HG02870 (cell line): Measurements from ENCODE around the gene LMNTD2.

ENCODE experiments used
- ATAC-seq: cut with Tn5 transposase; IDR thresholded peaks from one replicate; pipeline ENCODE4 v1.9.1; 2021; ENCODE audit warnings: mild to moderate bottlenecking, moderate library complexity; ENCODE audit not compliant: unreplicated experiment

LMNTD2 gene

DNA sequence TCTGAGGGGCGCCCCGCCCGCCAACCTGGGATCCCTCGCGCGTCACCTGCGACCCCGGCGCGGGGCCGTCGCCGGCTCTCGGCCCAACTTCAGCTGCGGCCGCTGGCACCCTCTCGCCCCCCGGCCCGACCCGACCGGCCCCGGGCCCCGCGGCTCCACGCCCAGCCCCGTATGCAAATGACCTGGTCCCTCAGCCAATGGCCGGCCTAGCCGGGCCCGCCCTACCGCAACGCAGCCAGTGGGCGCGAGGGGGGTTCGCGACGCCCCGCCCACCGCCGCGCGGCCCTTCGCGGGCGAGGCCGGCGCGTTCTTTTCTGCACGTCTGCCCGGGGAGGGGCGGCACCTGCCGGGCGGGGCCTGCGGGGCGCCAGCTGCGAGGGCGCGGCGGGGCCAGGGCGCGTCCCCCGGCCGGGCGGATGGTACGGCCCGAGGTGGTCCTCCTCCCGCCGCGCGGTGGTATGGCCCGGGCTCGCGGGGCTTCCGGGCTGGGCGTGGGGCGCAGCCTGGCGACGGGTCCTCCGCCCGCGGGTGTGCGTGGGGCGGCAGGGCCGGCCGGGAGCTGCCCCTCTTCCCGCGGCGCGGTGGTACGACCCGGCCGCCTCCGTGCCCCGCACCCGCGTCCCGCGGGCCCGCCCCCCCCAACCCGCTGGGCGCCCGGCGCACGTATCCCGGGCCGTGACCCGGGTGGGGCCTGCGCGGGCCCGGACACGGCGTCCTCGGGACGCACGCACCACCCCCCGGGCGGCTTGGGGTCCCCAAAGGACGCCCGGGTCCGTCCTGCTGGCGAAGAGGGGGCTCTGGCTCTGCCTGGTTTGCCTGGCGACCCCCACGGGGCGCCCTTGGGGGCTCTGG lies 8.0 kb upstream of the LMNTD2 start:
- ATAC-seq = peak; percentile 83

DNA sequence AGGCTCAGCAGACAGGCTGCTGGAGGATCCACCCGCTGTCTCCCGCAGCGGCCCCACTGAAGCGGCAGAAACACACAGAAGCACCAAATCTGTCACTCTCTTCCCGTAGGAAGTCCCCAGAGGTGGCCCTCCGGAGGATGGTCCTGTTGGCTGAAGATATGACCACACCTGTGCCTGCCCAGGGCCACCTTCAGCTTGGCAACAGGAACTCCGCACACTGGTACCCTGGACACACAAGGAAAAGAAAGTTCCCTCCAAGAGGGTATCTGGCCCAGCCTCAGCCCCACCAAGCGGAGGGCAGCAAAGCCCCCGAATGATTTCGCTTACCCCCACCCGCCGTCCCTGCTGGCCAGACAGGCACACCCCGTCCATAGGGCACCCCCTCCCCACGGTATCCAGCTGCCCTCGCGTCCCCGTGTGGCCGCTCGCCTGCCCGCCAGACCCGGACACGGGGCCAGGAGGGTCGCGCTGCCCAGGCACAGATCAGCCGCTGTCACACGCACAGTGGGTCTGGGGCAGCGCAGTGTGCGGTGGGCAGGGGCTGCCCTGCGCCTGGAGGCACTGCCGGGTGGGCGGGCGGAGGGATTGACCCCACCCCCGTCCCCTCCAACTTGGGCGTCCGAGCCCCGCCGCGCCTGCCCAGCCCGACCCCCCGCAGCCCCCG lies 7.2 kb upstream of the LMNTD2 start:
- no peak for ATAC-seq

DNA sequence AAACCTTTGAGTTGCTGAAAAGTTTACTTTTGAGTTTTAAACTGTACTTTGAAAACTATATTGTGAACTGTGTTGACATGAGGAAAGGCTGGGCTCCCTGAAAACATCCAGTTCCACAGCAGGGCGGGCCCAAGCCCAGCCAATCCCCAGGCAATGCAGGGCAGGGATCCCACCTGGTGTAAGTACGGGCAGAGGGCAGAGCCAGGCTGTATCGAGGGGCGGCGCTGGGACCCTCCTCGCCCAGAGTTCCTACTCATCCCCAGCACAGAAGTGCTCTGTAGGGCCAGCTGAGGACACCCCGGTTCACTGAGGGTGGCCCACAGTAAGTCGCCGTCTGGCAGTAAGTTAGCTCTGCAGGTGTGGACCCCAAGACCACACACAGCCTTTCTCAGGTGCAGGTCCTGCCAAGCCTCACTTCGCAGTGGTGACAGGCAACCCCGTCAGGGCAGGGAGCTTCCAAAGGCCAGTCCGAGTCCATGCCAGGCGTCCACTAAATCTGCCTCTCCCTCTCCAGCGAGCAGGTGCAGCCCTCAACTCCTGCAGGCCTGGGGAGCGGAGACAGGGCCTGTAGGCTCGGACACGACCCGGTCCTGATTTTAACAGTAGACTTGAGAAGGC lies 6.6 kb upstream of the LMNTD2 start:
- no peak for ATAC-seq

DNA sequence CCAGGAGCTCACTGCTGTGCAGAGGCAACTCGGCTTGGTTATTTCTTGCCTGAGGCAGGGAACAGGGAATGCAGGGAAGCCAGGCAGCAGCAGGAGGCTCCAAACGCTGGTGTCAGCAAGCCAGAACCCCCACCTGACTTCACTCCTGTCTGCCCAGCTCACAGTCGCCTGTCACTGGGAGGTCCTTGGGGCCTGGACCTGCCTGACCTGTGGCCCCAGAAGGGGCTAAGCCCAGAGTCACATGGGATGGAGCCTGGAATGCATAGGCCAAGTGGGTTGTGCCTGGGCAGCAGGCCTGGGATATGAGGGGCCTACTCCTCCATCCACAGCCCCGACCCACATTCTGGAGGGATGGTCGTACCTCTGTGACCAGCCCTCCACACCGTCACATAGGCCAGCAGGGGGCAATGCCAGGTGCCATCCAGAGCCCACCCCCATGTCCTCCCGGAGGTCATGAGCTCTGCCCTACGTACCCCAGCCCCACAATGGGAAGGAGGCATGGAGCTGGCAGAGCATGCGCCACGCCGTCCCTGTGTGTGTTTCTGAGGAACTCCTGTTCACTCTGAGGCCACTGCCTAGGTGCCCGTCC lies 5.5 kb upstream of the LMNTD2 start:
- ATAC-seq = no peak

DNA sequence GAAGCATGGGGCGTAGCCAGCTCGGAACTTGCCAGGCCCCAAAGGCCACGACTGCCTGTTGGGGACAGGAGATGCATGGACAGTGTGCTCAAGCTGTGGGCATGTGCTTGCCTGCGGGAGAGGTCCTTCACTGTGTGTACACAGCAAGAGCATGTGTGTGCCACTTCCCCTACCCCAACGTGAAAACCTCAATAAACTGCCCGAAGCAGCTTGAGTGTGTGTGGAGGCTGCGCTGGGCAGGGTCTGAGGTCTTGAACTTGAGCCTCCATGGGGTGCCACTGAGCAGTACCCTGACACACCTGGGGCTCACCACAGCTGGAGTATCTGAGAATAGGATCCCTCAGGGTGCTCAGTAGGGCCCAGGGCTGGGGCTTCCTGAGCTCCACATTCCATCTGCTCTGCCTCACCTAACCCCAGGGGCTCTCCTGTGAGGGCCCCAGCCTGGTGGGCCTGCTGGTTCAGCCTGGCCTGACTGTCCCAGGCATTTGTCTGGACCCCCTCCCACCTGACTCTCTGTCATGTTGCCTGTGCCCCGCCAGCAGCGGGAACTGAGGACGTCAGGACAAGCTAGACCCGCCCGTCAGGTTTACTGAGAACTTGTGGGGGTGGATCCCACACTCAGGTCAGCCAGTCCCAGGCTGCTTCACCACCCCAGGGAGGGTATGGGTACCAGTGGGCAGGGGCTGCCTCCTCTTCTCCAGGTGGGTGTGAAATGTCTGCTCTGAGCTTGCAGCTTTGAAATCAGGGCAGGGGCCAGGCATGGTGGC lies 3.5 kb upstream of the LMNTD2 start:
- no peak for ATAC-seq

DNA sequence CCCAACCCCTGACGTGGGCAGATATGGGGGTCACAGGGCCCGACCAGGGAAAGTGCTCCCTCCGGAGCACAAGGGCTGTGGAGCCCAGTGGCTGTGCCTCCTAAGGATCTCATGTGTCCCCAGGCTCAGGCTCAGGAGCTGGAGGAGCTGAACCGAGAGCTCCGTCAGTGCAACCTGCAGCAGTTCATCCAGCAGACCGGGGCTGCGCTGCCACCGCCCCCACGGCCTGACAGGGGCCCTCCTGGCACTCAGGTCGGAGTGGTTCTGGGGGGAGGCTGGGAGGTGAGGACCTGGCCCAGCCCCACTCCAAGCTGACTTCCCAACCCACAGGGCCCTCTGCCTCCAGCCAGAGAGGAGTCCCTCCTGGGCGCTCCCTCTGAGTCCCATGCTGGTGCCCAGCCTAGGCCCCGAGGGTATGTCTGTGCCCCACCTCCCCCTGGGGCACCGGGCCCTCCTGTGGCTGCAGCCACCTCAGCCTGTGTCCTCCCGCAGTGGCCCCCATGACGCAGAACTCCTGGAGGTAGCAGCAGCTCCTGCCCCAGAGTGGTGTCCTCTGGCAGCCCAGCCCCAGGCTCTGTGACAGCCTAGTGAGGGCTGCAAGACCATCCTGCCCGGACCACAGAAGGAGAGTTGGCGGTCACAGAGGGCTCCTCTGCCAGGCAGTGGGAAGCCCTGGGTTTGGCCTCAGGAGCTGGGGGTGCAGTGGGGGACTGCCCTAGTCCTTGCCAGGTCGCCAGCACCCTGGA lies 2.7 kb upstream of the LMNTD2 start:
- ATAC-seq = no peak

DNA sequence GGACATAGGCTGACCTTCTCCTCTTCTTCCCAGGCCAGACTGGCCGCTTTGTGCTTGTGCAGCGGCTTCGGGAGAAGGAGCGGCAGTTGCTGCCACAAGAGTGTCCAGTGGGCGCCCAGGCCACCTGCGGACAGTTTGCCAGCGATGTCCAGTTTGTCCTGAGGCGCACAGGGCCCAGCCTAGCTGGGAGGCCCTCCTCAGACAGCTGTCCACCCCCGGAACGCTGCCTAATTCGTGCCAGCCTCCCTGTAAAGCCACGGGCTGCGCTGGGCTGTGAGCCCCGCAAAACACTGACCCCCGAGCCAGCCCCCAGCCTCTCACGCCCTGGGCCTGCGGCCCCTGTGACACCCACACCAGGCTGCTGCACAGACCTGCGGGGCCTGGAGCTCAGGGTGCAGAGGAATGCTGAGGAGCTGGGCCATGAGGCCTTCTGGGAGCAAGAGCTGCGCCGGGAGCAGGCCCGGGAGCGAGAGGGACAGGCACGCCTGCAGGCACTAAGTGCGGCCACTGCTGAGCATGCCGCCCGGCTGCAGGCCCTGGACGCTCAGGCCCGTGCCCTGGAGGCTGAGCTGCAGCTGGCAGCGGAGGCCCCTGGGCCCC lies 1.6 kb upstream of the LMNTD2 start:
- no peak for ATAC-seq

DNA sequence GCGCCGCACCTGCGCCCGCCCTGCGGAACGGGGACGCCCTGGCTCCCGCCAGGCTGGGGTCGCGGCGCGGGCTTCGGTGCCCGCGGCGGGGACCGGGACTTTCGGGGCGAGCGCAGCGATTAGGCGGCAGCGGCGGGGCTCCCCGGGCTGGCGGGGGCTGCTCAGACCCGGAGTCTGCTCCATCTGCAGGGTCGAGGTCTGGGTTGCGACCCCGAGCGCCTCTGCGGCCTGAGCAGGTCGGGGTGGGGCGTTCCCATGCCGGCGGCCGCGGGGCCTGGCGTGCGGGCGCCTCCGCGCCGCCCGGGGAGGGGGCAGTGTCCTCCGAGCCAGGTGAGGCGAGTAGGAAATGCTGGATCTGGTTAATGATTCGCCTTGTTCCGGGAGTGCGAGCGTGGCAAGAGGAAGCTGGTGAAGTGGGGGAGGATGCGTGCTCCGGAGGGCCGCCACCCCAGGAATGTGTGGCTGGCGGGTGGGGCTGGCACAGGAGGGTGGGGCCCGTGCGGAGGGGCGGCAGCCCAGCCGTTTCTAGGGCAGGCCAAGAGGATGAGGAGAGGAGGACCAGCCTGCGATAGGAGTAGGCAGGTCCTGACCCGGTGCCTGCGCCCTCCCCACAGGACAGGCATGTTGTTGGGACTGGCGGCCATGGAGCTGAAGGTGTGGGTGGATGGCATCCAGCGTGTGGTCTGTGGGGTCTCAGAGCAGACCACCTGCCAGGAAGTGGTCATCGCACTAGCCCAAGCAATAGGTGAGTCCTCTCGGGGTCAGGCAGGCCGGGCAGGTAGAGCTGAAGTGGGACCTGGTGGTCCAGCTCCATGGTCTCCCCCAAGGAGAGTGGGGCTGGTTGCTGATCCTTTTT lies 838 bp upstream of the LMNTD2 start:
- ATAC-seq = peak; percentile 21

DNA sequence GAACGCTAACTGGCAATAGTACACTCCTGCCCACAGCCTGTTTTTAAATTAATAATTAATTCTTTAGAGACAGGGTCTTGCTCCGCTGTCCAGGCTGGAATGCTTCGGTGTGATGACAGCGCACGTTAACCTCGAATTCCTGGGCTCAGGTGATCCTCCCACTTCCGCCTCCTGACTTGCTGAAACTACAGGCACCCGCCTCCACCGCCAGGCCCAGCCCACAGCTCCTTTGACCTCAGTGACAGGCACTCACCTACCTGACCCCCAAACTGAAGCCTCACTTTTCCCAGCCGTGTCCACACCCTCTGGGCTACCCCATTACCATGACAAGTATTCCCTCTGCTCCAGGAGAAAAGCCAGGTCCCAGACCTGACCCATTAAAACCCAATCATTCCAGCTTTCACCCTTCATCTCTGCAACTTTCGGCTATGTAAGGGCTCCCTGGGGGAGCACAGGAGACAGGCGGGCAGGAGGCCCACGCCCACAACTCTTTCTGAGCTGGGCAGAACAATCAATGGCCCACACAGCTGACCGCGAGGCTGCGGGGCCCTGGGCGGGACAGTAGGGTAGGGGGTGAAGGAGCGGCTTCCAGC lies 730 bp downstream of the LMNTD2 start:
- no peak for ATAC-seq

DNA sequence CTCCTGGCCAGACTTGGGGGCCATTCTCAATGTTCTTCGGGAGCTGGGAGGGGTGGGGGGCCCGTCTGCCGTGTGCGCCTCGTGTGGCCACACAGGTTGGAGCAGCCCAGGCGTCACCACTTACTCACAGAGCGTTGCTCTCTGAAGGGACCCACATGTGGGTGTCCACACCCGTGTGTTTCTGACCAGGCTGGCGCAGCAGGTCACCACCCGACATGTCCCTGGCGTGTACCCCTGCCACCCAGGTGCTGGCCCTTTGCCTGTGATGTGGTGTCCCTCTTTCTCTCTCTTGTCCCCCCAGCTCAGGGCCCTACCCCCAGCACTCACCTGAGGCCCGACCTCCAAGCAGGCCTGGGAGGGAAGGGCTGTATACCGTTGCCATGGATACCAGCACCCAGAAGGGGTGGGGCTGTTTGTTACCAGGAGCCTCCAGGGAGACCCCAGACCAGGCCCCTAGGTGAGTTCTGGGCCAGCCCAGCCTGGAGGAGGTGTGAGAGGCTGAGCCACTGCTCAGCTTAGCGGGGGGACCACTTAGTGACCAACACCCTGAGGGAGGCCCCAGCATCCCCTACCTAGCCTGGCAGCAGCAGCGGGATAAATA lies 1.4 kb downstream of the LMNTD2 start:
- ATAC-seq = no peak

DNA sequence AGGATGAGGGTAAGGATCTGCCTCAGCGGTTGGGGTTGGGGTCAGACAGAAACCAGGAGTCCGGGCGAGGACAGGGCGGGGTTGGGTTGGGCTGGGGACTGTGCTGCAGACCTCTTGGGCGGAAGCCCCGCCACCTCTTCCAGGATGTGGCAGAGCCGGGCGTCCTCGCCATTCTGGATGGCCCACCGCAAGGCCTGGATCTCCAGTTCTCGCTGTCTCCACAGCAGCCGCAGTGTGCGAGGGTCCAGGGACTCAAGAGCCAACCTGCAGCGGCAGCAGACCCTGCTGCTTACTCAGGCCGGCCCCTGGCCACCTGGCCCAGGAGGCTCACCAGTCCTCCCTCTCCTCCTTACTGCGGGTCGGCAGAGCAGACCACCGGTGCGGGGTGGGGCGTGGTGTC lies 2.0 kb downstream of the LMNTD2 start:
- no peak for ATAC-seq

DNA sequence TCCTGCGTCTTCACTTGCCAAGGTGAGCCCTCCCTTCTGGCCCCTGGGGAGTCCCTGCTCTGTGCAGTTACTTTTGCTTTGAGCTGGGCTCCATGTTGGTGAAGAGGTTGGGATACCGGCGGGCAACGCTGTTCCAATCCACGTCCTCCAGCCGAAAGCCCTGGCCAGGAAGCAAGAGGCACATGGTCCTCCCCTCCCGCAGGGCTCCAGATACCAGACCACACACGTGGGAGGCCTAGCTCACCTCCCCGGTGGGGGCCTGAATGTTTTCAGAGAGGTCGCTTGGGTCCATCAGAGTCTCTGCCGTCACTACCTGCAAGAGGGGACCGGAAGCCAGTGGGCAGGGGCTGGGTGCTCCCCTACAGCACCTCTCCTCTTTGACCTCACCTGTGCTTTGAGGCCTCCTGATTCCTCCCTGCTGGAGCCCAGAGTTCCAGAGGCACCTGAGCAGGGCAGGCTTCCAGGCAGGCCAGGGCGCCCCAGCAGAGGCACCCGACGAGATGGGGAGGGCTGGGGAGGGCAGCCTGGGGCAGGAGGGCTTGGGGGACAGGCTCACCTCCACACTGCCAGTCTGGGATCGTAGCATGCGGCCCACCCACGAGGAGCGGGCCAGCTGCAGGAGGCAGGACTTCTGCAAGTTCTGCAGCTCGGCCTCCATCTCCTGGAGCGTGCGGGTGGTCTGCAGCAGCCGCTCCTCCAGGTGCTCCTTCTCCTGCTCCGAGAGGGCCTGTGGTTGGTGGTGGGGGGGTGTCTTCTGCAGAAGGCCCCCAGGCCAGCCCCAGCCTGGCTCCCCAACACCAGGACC lies 3.0 kb downstream of the LMNTD2 start:
- no peak for ATAC-seq

DNA sequence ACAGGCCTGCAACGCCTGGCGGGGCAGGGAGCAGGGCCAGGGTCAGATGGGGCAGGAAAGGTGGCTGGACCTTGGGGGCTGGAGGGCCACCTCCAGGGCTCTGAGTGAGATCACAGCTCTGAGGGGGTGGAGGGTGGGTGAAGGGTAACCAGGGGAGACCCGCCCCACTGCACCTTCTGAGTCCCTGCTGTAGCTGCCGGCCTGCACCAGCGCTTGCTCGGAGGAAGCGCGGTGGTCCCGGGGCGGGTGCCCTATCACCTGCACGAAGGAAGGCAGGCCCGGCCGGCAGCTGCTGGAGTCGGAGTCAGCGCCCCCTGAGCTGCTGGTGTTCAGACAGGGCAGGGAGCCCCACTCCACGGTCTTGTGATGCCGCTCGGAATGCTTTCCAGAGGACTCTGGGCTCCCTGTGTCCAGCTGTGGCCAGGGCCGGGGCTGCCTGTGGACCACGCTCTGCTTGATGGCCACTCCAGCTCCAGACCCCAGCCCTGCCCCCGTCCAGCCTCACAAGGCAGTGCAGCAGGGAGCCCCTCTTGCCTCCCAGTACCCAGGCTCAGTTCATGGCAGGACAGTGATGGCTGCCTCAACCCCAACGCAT lies 3.8 kb downstream of the LMNTD2 start:
- no peak for ATAC-seq

DNA sequence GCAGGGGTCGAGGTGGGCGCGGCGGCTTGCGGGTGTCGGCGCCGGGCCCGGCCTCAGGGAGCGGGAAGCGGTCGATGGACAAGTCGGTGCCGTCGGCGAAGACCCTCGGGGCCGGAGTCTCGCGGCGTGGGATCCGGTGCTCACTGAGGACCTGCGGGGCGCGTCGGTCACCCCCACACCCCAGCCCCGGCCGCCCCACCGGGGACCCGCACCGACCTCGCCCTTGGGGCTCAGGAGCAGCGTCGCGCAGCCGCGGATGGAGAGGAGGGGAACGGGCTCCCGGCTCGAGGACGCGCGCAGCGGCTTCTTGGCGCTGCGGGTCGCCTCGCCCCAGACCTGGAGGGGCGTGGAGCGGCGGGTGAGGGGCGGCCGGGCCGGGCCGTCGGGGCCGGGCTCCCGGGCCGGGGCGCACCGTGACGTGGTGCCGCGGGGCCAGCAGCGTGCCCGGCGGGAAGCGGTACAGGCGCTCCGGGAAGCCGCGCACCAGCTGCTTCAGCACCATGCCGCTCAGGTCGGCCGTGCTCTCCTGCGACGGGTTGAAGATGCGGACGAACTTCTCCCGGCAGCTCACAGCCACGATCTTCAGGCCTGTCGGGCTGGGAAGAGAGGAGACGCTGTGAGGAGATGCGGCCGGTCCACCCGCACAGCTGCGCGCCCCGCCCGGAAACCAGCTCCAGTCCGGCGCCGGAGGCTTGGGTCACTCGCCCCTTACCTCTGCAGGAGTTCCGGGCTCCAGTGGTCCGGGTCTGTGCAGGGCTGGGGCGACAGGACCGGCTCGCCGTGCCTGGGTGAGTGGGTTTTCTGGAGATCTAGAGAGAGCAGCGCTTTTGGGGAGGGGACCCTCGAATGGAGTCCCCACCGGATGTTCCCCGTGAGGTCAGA lies 4.5 kb downstream of the LMNTD2 start:
- no peak for ATAC-seq

DNA sequence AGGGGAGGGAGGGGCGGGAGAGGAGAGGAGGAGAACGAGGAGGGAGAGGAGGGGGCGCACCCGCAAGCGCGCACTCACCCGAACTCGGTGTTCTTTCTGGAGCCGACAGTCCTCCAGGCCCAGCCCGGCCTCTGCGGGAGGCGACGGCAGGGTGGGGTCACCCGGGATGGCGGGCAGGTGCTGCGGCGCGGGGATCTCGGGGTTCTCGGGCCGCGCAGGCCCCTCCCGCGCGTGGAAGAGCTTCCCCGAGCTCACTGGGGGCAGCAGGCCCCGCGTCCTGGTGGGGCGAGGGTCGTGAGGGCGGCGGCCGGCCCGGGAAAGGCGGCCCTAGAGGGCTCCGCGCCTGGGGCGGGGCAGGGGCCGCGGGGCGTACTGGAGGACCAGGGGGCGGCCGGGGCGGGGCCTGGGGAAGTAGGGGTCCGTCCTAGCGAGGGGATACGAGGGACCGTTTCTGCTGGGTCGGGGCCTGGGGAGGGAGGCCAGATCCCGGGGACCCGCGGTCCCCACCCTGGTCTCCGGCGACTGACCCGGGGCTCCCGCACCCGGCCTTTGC lies 5.2 kb downstream of the LMNTD2 start:
- ATAC-seq = no peak
